GM21717 (cell line): Measurements from ENCODE around the gene SNX2.

Source experiments
- ATAC-seq: cut with Tn5 transposase; IDR thresholded peaks from one replicate; pipeline ENCODE4 v1.9.1; 2021; ENCODE audit warnings: mild to moderate bottlenecking, moderate library complexity; ENCODE audit not compliant: unreplicated experiment

The SNX2 gene

GRCh38 chr5:122772446-122772845 is 2.4 kb upstream of the SNX2 start:
- ATAC-seq = no peak

DNA sequence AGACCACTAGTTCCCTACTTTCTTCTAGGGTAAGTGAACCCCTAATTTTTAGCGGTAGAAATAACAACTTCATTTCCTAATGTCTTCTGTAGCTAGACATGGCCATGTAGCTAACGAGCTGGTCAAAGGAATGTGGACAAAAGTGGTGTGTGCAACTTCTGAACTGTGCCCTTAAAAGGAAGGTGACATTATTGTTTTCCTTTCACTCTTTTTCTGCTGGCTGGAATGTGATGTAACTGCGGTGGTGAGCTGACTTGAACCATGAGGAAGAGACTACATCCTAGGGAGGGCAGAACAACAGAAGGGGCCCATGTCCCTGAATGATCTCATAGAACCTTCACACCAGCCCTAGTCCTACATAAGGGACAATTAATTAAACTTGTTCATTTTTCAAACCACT is 1.3 kb upstream of the SNX2 start:
- ATAC-seq = no peak

GRCh38 chr5:122774519-122774860 is 390 bp upstream of the SNX2 start:
- peak; percentile 28 for ATAC-seq

DNA sequence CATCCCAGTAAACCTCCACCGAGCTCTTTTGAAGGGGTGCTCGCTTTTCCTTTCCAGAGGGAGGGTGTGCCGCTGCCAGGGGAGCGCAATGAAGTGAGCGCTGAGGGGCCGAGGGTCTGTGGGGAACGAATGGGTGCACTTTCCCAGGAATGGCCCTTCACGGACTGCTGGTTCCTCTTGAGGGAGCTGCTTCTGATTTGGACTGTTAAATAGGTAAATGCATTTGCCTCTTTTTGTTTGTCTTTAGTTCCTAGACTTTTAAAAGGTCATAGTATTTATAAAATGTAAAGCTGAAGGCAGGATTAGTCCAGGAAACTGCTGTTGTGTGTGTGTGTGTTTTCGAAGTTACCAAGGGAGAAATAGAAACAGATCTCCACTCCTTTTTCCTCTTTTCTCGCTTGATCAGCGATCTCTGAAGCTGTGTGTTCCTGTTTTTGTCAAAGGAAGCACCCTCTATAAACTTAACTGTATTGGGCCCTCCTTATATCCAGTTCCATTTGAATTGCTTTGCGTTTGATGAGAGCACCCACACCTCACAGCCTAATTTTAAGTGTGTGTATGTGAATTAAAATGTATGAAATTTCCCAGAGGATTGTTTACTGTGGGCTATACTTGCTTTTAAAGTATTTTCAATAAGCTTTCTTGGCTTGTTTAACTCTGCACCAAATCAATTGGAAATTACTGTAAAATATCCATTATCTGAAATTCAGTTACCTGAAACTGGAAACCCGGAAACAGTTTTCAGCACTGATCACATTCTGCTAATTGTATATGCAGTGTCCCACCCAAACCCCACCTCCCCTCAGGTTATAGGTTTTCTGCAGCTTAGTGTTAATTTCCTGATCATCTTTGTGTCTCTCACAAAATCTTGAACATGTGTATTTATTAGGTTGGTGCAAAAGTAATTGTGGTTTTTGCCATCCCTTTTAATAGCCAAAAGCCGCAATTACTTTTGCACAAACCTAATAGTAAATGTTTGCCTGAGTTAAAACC is 966 bp downstream of the SNX2 start:
- no peak for ATAC-seq

GRCh38 chr5:122778157-122778556 is 3.3 kb downstream of the SNX2 start:
- no peak for ATAC-seq

GRCh38 chr5:122779451-122779850 is 4.6 kb downstream of the SNX2 start:
- no peak for ATAC-seq

GRCh38 chr5:122780296-122780695 is 5.4 kb downstream of the SNX2 start:
- ATAC-seq = no peak

DNA sequence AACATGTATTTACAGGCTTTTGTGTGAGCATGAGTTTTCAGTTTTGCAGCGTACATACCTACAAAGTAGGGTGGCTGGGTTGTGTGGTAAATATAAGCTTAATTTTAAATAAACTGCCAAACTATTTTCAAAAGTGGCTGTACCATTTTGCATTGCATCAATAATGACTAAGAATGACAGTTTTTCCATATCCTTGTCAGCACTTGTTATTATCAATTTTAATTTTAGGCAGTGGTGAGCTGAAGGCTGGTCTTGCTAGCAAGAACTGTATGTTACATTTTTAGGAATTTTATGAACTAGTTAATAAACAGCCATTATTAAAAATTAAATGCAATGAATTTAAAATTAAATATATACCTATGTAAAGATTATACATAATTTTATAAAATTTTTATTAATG is 6.6 kb downstream of the SNX2 start:
- ATAC-seq = no peak

- ATAC-seq = no peak
Measured at GRCh38 chr5:122785294-122785693, 10.4 kb downstream of the SNX2 start.

GRCh38 chr5:122788371-122788770 is 13.5 kb downstream of the SNX2 start:
- ATAC-seq = no peak

- ATAC-seq = no peak
Measured at GRCh38 chr5:122788996-122789395, 14.1 kb downstream of the SNX2 start.

- ATAC-seq = no peak
Measured at GRCh38 chr5:122789461-122790171, 14.7 kb downstream of the SNX2 start.

DNA sequence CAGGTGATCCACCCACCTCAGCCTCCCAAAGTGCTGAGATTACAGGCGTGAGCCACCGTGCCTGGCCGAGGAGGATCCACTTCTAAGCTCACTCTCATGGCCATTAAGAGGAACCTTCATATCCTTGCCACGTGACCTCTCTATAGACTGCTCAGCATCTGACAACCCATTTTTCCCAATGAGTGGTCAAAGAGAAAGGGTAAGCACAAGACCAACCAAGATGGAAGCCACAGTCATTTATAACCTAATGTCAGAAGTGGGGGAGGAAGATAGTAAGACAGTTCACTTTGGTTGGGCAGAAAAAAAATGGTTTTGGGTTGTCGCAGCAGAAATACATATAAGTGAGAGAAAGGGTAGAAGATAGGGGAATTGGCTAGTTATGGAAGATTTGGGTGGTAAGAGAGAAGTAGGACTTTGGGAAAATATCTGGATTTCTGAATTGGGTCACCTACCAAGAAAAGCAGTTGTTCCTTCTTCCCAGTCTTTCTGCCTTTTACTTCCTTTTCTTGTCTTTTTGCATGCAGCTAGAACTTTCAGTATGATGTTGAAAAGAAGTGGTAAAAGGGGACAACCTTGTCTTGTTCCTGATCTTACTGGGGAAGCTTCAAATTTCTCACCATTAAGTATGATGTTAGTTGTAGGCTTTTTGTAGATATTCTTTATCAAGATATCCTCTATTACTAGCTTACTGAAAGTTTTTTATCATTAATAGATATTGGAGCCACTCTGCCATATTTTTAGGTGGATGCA is 15.6 kb downstream of the SNX2 start:
- ATAC-seq = no peak

DNA sequence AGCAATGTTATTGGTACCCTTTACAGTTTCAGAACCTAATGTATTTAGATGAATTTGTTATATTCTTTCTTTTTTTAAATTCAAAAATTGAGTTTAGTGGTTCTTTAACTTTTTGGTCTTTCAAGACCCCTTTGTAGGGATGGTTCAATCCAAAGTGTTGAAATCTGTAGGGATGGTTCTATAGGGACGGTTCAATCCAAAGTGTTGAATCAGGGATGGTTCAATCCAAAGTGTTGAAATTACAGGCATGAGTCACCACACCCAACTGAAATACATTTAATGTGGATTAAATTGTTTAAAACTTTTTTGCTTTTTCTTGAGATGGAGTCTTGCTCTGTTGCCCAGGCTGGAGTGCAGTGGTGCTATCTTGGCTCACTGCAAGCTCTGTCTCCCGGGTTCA is 30.6 kb downstream of the SNX2 start:
- ATAC-seq = no peak

GRCh38 chr5:122810405-122810804 is 35.5 kb downstream of the SNX2 start:
- ATAC-seq = no peak

GRCh38 chr5:122815218-122815767 is 40.4 kb downstream of the SNX2 start:
- no peak for ATAC-seq

- ATAC-seq = no peak
Measured at GRCh38 chr5:122816756-122817155, 41.9 kb downstream of the SNX2 start.

DNA sequence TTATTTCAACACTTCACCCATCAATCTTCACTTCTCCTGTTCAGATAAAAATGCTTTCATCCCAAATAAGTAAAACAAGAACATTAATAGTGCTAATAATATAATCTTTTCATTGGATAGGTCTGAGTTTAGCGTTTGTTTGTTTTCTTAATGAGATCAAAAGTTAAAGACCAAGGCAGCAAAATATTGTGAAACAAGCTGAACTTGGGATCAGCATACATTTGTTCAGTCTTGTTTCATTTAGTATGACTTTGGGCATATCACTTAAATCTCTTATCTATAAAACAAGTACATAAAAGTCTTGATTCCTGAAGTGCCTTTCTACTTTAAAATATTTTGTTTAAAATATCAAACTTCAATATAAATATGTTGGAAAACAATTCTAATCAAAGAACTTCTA is 57.1 kb downstream of the SNX2 start:
- no peak for ATAC-seq

GRCh38 chr5:122835681-122836080 is 60.8 kb downstream of the SNX2 start:
- ATAC-seq = no peak

DNA sequence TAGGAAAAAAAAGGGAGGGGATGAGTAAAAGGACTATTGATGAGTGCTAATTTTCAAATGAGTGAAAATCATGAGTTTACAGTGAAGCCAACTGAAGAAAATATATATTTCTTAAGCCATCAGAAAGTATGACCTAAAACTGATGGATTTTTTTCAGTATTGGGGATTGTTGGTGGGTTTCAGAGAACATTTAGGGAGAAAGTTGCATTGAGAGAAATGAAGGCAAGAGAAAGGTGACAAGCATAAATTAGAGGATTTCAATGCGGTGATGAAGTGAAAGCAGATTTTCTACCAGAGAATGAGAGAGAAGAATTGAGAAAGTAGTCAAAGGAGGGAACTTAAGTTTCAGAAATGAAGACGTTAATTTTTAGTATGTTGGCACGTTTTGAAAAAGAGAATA is 62.1 kb downstream of the SNX2 start:
- no peak for ATAC-seq

DNA sequence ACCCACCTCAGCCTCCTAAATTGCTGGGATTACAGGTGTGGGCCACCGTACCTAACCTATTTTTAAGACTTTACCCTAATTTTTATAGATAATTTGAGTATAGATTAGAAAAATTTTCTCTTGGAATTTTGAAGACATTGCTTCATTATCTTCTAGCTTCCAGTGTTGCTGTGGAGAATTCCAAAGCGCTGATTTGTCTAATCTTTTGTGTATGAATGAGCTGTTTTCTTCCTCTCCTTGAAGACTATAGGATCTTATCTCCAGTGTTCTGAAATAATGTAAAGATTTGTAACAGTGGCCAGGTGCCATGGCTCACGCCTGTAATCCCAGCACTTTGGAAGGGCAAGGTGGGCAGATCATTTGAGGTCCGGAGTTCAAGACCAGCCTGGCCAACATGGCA is 64.9 kb downstream of the SNX2 start:
- no peak for ATAC-seq
